AG09319 (cell line): Measurements from ENCODE around the gene FIZ1.

Experiments
- DNase-seq: peaks from one replicate; pipeline ENCODE4 v3.0.0-alpha.2; 2010; ENCODE audit warnings: low read depth; ENCODE audit errors: extremely low read depth
- CTCF ChIP-seq: IDR thresholded peaks from 2 replicates; pipeline ENCODE4 v1.5.1; 2011; ENCODE audit warnings: low read depth, mild to moderate bottlenecking, inconsistent platforms, low read length, moderate library complexity

Gene FIZ1

GRCh38 chr19:55552620-55553019, 46.7 kb downstream of the FIZ1 start:
- TF ChIP-seq CTCF = no peak
- peak; percentile 18 for DNase-seq

GRCh38 chr19:55552206-55552605, 47.1 kb downstream of the FIZ1 start:
- TF ChIP-seq CTCF = no peak
- no peak for DNase-seq

- DNase-seq = no peak
- TF ChIP-seq CTCF = no peak
Observed at GRCh38 chr19:55550321-55550650, 49.0 kb downstream of the FIZ1 start.

- peak; percentile 54 for DNase-seq
- no peak for TF ChIP-seq CTCF
Observed at GRCh38 chr19:55549500-55550320, 49.6 kb downstream of the FIZ1 start.

- no peak for TF ChIP-seq CTCF
- DNase-seq = no peak
Observed at GRCh38 chr19:55546822-55547614, 52.3 kb downstream of the FIZ1 start.

GRCh38 chr19:55546011-55546410, 53.3 kb downstream of the FIZ1 start:
- DNase-seq = no peak
- TF ChIP-seq CTCF = no peak

GRCh38 chr19:55545443-55545842, 53.9 kb downstream of the FIZ1 start, which contains the start of gene SBK3:
Gene SBK3 (minus strand): TSS chr19:55545543. CDS start chr19:55545543, 0 bp downstream.
- no peak for TF ChIP-seq CTCF
- no peak for DNase-seq
